HEK293 (cell line): ENCODE measurements around the gene FBLN2.

Experiments
- CTCF ChIA-PET: fragments of 350-600 bp; formaldehyde crosslinking; extraction: SDS; loops from one replicate; lab custom pipeline; 2021; ENCODE audit warnings: antibody characterized with exemption; lab: Yijun Ruan, JAX
- POLR2A ChIA-PET: fragments of 300-600 bp; formaldehyde crosslinking; extraction: SDS; loops from one replicate; lab custom pipeline; 2020; ENCODE audit warnings: antibody characterized with exemption, inconsistent platforms; lab: Yijun Ruan, JAX
- H3K27ac ChIP-seq: fragments of 200-500 bp; sonication (Bioruptor generic); 2 replicates; pipeline ENCODE4 v1.5.1; 2014; ENCODE audit warnings: low read depth, low read length, control low read depth, inconsistent platforms; ENCODE audit errors: extremely low read depth
- H3K36me3 ChIP-seq, 2 experiments: fragments of 200-500 bp in 1 of 2; sonication (Bioruptor generic) in 1 of 2; 1 replicate in 1 of 2; 2 replicates in 1 of 2; pipeline ENCODE4 v1.5.1; 2014 to 2017; ENCODE audit warnings: inconsistent platforms in 2 of 2, low read length in 2 of 2; ENCODE audit not compliant: control insufficient read depth in 2 of 2, insufficient read depth in 1 of 2
- H3K4me1 ChIP-seq: fragments of 200-500 bp; sonication (Bioruptor generic); 2 replicates; pipeline ENCODE4 v1.5.1; 2014; ENCODE audit warnings: mild to moderate bottlenecking, low read length, inconsistent platforms; ENCODE audit not compliant: control insufficient read depth, insufficient read depth
- H3K4me3 ChIP-seq: 2 replicates; pipeline ENCODE4 v1.5.1; 2011; ENCODE audit warnings: low read depth, mild to moderate bottlenecking, control low read depth, low read length, moderate library complexity
- H3K9me3 ChIP-seq: fragments of 200-500 bp; sonication (Bioruptor generic); 2 replicates; pipeline ENCODE4 v1.5.1; 2014; ENCODE audit warnings: low read depth, low read length, inconsistent platforms; ENCODE audit not compliant: control insufficient read depth, insufficient read depth
- GFI1B ChIP-seq: fragments of 450-650 bp; formaldehyde crosslinking; IDR thresholded peaks from 2 replicates; pipeline ENCODE4 v1.5.1; 2016; ENCODE audit warnings: missing biosample characterization, missing genetic modification characterization
- KLF8 ChIP-seq: fragments of 450-650 bp; formaldehyde crosslinking; IDR thresholded peaks from 2 replicates; pipeline ENCODE4 v1.5.1; 2016; ENCODE audit warnings: missing biosample characterization, missing genetic modification characterization
- MZF1 ChIP-seq: fragments of 450-650 bp; formaldehyde crosslinking; IDR thresholded peaks from 2 replicates; pipeline ENCODE4 v1.5.1; 2017; ENCODE audit warnings: missing biosample characterization, missing genetic modification characterization, borderline replicate concordance
- PATZ1 ChIP-seq: fragments of 450-650 bp; formaldehyde crosslinking; IDR thresholded peaks from 2 replicates; pipeline ENCODE4 v1.5.1; 2016; ENCODE audit warnings: missing biosample characterization, missing genetic modification characterization
- PRDM10 ChIP-seq: fragments of 450-650 bp; formaldehyde crosslinking; IDR thresholded peaks from 2 replicates; pipeline ENCODE4 v1.5.1; 2016; ENCODE audit warnings: missing biosample characterization, missing genetic modification characterization
- TRIM28 ChIP-seq: IDR thresholded peaks from 2 replicates; pipeline ENCODE4 v1.6.1; 2011; ENCODE audit warnings: low read length, control low read depth, borderline replicate concordance
- YY1 ChIP-seq: fragments of 450-650 bp; formaldehyde crosslinking; IDR thresholded peaks from 2 replicates; pipeline ENCODE4 v1.5.1; 2018; ENCODE audit warnings: missing biosample characterization, missing genetic modification characterization
- ZBTB11 ChIP-seq: fragments of 450-650 bp; formaldehyde crosslinking; conservative IDR thresholded peaks from 2 replicates; pipeline ENCODE4 v1.5.1; 2016; ENCODE audit warnings: low read depth, missing biosample characterization, missing genetic modification characterization
- ZBTB21 ChIP-seq: fragments of 450-650 bp; formaldehyde crosslinking; IDR thresholded peaks from 2 replicates; pipeline ENCODE4 v1.5.1; 2017; ENCODE audit warnings: missing biosample characterization, missing genetic modification characterization
- ZBTB6 ChIP-seq: fragments of 450-650 bp; formaldehyde crosslinking; IDR thresholded peaks from 2 replicates; pipeline ENCODE4 v1.5.1; 2017; ENCODE audit warnings: missing biosample characterization, missing genetic modification characterization
- ZBTB7A ChIP-seq: fragments of 450-650 bp; formaldehyde crosslinking; IDR thresholded peaks from 2 replicates; pipeline ENCODE4 v1.5.1; 2016; ENCODE audit warnings: low read depth, missing biosample characterization, missing genetic modification characterization
- ZNF18 ChIP-seq: fragments of 450-650 bp; formaldehyde crosslinking; IDR thresholded peaks from 2 replicates; pipeline ENCODE4 v1.5.1; 2016; ENCODE audit warnings: missing biosample characterization, missing genetic modification characterization
- ZNF211 ChIP-seq: fragments of 450-650 bp; formaldehyde crosslinking; IDR thresholded peaks from 2 replicates; pipeline ENCODE4 v1.5.1; 2016; ENCODE audit warnings: low read depth, missing biosample characterization, missing genetic modification characterization
- ZNF239 ChIP-seq: fragments of 450-650 bp; formaldehyde crosslinking; IDR thresholded peaks from 2 replicates; pipeline ENCODE4 v1.5.1; 2016; ENCODE audit warnings: missing biosample characterization, missing genetic modification characterization
- ZNF280C ChIP-seq: fragments of 450-650 bp; formaldehyde crosslinking; IDR thresholded peaks from 2 replicates; pipeline ENCODE4 v1.5.1; 2016; ENCODE audit warnings: missing biosample characterization, missing genetic modification characterization
- ZNF521 ChIP-seq: fragments of 450-650 bp; formaldehyde crosslinking; IDR thresholded peaks from 2 replicates; pipeline ENCODE4 v1.5.1; 2017; ENCODE audit warnings: missing biosample characterization, mild to moderate bottlenecking, missing genetic modification characterization
- ZNF610 ChIP-seq: fragments of 450-650 bp; formaldehyde crosslinking; IDR thresholded peaks from 2 replicates; pipeline ENCODE4 v1.5.1; 2016; ENCODE audit warnings: missing biosample characterization, missing genetic modification characterization, borderline replicate concordance
- ZNF645 ChIP-seq: fragments of 450-650 bp; formaldehyde crosslinking; IDR thresholded peaks from 2 replicates; pipeline ENCODE4; 2016; ENCODE audit warnings: missing biosample characterization, missing genetic modification characterization
- ZNF776 ChIP-seq: fragments of 450-650 bp; formaldehyde crosslinking; IDR thresholded peaks from 2 replicates; pipeline ENCODE4 v1.5.0; 2017; ENCODE audit warnings: missing biosample characterization, missing genetic modification characterization, borderline replicate concordance
- ZSCAN16 ChIP-seq: fragments of 450-650 bp; formaldehyde crosslinking; IDR thresholded peaks from 2 replicates; pipeline ENCODE4 v1.5.1; 2016; ENCODE audit warnings: missing biosample characterization, missing genetic modification characterization

The FBLN2 gene

GRCh38 chr3:13522236-13522635 lies 26.7 kb upstream of the FBLN2 start:
- H3K36me3 ChIP-seq = no peaks in the 10 kb centered on the region
- CTCF ChIA-PET = interaction anchor here (0.6 to 0.7 kb wide), 2 partner anchors 22 to 126 kb away, joined by 3 read pairs; no protein-coding TSS in a partner anchor
- no peak for TF ChIP-seq ZBTB11
- TF ChIP-seq ZNF18 (tag by site-specific recombination) = no peak
- TF ChIP-seq ZSCAN16 = no peak
- no peak for TF ChIP-seq PRDM10 (tag by site-specific recombination)
- TF ChIP-seq ZNF280C (tag by site-specific recombination) = no peak
- no peak for TF ChIP-seq ZNF610 (tag by site-specific recombination)
- TF ChIP-seq KLF8 = no peak
- TF ChIP-seq ZNF521 (tag by site-specific recombination) = no peak
- no peak for TF ChIP-seq GFI1B (tag by site-specific recombination)
- TF ChIP-seq ZBTB7A (tag by site-specific recombination) = no peak
- TF ChIP-seq MZF1 (tag by site-specific recombination) = no peak
- no peak for TF ChIP-seq ZNF776 (tag by site-specific recombination)
- no peak for TF ChIP-seq ZNF239 (tag by site-specific recombination)
- TF ChIP-seq PATZ1 (tag by site-specific recombination) = no peak
- no peak for TF ChIP-seq ZBTB6 (tag by site-specific recombination)
- no peak for TF ChIP-seq TRIM28
- TF ChIP-seq ZNF211 (tag by site-specific recombination) = no peak
- TF ChIP-seq YY1 (tag by site-specific recombination) = no peak
- no peak for TF ChIP-seq ZNF645 (tag by site-specific recombination)
- TF ChIP-seq ZBTB21 = no peak
- TF ChIP-seq, all 188 proteins: peak for 0
- Histone ChIP-seq H3K9me3 (no peaks in the 10 kb centered on the region), H3K4me1 (no peaks in the 10 kb centered on the region), H3K27ac (no peak overlapping the region), H3K4me3 (no peak overlapping the region)
- POLR2A ChIA-PET = no interaction called here
